ENCODE data around the gene IKZF5. TPM values are rescaled to one million over a fixed set of nuclear protein-coding genes. Genes with fewer than 3 reads are reported as not detected.

IKZF5 gene
- 19.9 TPM for total RNA-seq
- long read RNA-seq, full-length matches to known transcripts = 13 of 19 reads
- long read RNA-seq, partial matches to known transcripts = 1 of 19 reads
- long read RNA-seq, other reads (novel, unspliced or antisense) = 5 of 19 reads

- intact Hi-C loops (cut with DNase I) = no loop called here
- Histone ChIP-seq H3K27ac (peak within 1 kb of the TSS; percentile 95), H3K27me3 (no peaks in the 10 kb centered on the region), H3K4me1 (peaks cover 24% of the 10 kb centered on the region), H3K4me3 (peak within 1 kb of the TSS; percentile 95), H3K9me3 (no peaks in the 10 kb centered on the region), H3K36me3 (no peaks in the 10 kb centered on the region)
- no peak for TF ChIP-seq CTCF (IDR thresholded peaks at IDR 0.05)
- ATAC-seq = peak; percentile 99
- peak; percentile 97 for DNase-seq
Observed at GRCh38 chr10:123008355-123009104, at the start of gene IKZF5, which contains the start of gene ACADSB. IKZF5 (minus strand) TSS chr10:123008795; CDS start chr10:122998625, 10,170 bp downstream. ACADSB (plus strand) TSS chr10:123009006; CDS start chr10:123009030, 24 bp downstream.

GRCh38 chr10:123057968-123058367, 49.4 kb upstream of the IKZF5 start:
- Histone ChIP-seq H3K27me3 (no peaks in the 10 kb centered on the region), H3K9me3 (no peaks in the 10 kb centered on the region), H3K4me3 (no peak overlapping the region), H3K27ac (no peak overlapping the region), H3K36me3 (peaks cover 23% of the 10 kb centered on the region), H3K4me1 (no peaks in the 10 kb centered on the region)
- DNase-seq (no peak), ATAC-seq (no peak)
- no peak for TF ChIP-seq CTCF (IDR thresholded peaks at IDR 0.05)
- intact Hi-C loops (cut with DNase I) = no loop called here

GRCh38 chr10:123045961-123046731, 37.6 kb upstream of the IKZF5 start:
- Histone ChIP-seq H3K4me1 (no peaks in the 10 kb centered on the region), H3K9me3 (no peaks in the 10 kb centered on the region), H3K36me3 (peaks cover 54% of the 10 kb centered on the region), H3K4me3 (no peak overlapping the region), H3K27ac (no peak overlapping the region), H3K27me3 (no peaks in the 10 kb centered on the region)
- intact Hi-C loops (cut with DNase I) = no loop called here
- ATAC-seq = no peak
- no peak for TF ChIP-seq CTCF (IDR thresholded peaks at IDR 0.05)
- no peak for DNase-seq

GRCh38 chr10:123044391-123044790, 35.8 kb upstream of the IKZF5 start:
- no peak for DNase-seq
- TF ChIP-seq CTCF (IDR thresholded peaks at IDR 0.05) = no peak
- ATAC-seq = no peak
- H3K9me3 ChIP-seq = no peaks in the 10 kb centered on the region
- H3K4me1 ChIP-seq = no peaks in the 10 kb centered on the region
- peaks cover 53% of the 10 kb centered on the region for H3K36me3 ChIP-seq
- H3K27me3 ChIP-seq = no peaks in the 10 kb centered on the region
- no peak overlapping the region for H3K4me3 ChIP-seq
- no peak overlapping the region for H3K27ac ChIP-seq
- intact Hi-C loops (cut with DNase I) = no loop called here

- H3K4me1 ChIP-seq = no peaks in the 10 kb centered on the region
- peak; percentile 45 for TF ChIP-seq CTCF (IDR thresholded peaks at IDR 0.05)
- H3K4me3 ChIP-seq = no peak overlapping the region
- no peaks in the 10 kb centered on the region for H3K9me3 ChIP-seq
- DNase-seq = no peak
- no peaks in the 10 kb centered on the region for H3K27me3 ChIP-seq
- H3K36me3 ChIP-seq = peaks cover 44% of the 10 kb centered on the region
- H3K27ac ChIP-seq = no peak overlapping the region
- ATAC-seq = peak; percentile 66
- intact Hi-C loops (cut with DNase I) = no loop called here
Observed at GRCh38 chr10:123043409-123043925, 34.9 kb upstream of the IKZF5 start.

Measured in upper lobe of right lung (tissue), 1 donor.